ENCODE data around the gene ALDH1B1.

DNA sequence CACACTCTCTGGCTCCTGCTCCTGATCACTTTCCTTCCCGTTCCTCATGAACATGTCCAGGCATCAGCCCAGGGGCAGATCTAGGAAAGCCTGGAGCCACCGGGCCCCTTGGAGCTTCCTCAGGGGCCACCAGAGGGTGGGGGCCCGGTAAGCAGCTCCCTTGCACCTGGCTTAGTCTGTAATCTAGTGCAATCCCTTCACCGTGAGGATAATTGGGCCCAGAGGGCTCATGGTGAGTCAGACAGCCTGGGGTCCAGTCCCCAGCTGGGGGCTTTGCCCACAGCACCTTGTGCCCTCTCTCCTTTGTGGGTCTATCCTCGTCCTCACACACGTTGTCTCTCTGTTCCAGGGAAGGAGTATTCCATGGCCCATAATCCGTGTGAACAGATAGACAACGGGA is 10.4 kb upstream of the ALDH1B1 start:
- TF ChIP-seq POLR2A (IDR thresholded peaks at IDR 0.05; ENCODE audit: low read depth, low read length) (no peak), POLR2AphosphoS5 (IDR thresholded peaks at IDR 0.05; ENCODE audit: low read depth, low read length) (no peak), SPI1 (IDR thresholded peaks at IDR 0.05; ENCODE audit: low read depth, low read length) (no peak), TAF1 (IDR thresholded peaks at IDR 0.05; ENCODE audit: low read depth, low read length) (no peak), POU2F2 (IDR thresholded peaks at IDR 0.05; ENCODE audit: low read depth, low read length) (no peak)

All from GM12891 (cell line).